ENCODE results near the gene CRYM.
"Not testable (repeated sequence)": the region's sequence is repeated elsewhere in the genome, so short reads cannot be mapped to it uniquely, and the experiment has no call there.

CRYM gene

DNA sequence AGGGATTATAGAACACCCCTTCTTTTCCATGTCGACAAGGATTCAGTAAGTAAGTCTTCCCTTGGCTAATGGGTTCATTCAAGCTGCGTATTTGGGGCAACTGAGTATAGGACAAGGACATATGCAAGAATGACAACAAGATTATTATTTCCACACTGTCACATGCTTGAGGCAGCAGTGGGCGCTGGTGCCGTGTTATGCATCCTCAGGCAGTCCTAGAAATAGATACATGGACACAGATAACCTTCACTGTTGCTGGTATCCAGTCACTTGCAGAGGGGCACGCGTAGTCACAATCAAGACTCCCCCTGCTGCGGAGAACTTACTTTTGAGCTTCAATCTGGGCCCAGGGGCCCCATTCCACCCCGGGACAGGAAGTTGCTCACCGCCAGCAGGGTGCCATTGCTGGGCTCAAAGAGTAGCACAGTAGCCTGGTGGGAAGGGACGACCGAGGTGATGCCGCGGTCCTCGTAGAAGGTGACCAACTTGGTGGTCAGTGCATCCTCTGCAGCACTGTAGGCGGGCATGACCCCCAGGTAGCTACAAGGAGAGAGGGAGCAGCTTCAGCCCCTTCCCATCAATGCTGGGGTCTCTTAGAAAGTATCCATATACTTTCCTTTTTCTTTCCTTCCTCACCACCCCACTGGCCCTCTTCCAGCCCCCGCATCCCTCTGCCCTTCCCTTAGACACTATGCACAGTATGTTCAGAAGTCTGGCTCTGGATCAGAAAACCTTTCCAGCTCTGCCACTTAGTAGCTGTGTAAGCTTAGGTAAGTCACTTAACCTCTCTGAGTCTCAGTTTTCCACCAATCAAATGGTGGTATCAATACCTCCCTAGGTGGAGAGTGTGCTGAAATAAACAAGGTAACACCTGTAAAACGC lies 804 bp downstream of the CRYM start:
- no peak for DNase-seq

DNA sequence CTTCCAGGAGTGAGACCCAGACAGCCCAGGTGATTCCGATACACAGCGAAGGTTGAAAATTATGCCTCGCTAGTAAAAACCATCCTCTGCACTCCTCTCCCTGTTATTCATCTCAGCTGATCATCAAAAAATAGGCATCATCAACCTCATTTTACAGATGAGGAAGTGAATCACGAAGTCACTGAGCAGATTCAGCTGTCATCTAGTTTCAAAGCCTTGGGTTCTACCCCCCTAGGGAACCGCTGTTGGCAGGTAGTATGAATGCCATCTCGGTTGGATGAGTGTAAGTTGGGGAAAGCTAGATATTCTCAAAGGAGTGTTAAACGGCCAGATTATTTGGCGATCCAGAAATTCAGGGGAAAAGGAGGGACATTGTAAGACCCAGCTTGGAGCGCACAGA lies 2.0 kb downstream of the CRYM start:
- no peak for DNase-seq

GRCh38 chr16:21275529-21275928 lies 2.6 kb downstream of the CRYM start:
- no peak for DNase-seq

DNA sequence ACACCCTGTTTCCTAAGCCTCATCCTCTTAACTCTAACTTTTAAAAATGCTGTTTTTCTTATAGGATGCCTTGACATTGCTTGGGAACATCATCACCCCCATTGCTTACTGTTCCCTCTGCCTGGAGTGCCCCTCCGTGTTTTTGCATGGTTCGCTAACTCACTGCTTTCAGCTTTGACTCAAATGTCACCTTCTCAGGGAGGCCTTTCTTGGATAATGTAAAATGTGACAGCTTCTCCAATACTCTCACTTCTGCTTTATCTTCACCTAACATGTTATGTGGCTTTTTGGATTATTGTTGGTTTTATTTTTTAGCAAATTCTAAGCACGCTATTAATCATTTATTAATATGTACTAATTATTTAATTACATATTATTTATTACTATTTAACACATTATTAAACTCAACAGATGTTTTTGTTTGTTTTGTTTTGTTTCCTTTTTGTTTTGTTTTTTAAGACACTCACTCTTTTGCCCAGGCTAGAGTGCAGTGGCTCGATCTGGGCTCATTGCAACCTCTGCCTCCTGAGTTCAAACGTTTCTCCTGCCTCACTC lies 3.8 kb downstream of the CRYM start:
- DNase-seq = no peak

GRCh38 chr16:21272763-21273162 lies 5.3 kb downstream of the CRYM start:
- not testable (repeated sequence) for DNase-seq

DNA sequence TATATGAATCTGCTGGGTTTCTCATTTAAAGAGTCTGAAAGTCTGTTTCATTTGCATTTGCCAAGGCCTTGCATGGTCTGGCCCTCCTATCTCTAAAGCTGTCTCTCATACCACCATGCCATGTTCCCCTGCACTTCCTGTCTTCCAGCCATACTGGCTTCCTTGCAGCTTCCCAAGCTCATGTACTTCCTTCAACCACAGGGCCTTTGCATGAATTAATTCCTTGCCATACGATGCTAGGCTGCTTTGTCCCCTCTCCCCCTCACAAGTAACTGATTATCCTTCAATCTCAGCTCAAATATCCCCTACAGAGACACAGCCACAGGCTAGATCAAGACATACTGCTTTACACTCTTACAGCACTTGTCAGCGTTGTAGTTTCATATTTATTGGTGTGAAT lies 5.8 kb downstream of the CRYM start:
- DNase-seq = no peak

GRCh38 chr16:21268236-21268635 lies 9.9 kb downstream of the CRYM start:
- DNase-seq = no peak

DNA sequence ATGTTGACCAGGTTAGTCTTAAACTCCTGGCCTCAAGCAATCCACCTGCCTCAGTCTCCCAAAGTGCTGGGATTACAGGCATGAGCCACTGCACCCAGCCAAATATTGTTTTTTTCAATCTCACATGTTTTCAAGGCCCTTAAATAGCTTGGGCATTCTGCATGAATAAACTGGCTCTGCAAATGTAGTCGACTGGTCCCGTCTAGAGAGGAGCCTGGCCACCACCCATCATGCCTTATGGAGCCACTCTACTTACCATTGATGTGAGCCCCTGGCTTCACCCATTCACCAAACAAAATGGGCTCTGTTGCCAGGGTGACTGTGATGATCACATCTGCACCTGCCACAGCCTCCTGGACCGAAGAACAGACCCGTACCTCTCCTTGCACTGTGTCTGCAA lies 10.8 kb downstream of the CRYM start:
- DNase-seq = no peak

DNA sequence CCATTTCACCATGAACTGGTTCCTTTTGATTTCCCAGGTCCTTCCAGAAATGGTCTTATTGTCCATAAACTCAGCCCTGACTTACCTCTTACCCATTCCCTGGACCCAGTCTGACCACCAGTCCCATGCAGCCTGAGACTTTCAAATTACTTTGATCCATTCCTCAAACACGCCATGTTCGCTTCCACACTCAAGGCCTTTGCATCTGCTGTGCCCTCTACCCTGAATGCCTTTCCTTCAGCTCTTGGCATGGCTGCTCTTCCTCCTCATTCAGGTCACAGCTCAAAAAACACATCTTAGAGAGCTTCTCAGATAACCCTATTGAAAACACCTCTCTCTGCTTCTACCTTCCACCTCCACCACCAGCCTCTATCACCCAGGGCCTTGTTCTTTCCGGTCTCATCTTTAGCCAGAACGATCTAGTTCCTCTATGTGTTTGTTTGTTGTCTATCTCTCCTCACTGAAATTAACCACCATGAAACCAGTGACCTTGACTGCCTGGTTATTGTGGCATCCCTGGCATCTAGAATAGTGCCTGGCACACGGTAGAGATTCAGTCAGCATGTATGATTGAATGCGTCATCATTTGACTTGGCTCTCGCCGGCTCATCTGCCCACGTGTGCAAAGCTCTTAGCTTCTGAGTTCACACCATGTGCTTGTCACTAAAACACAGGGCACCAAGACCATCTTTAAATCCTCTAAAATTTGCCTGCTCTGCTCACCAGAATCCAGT lies 12.8 kb downstream of the CRYM start:
- no peak for DNase-seq

DNA sequence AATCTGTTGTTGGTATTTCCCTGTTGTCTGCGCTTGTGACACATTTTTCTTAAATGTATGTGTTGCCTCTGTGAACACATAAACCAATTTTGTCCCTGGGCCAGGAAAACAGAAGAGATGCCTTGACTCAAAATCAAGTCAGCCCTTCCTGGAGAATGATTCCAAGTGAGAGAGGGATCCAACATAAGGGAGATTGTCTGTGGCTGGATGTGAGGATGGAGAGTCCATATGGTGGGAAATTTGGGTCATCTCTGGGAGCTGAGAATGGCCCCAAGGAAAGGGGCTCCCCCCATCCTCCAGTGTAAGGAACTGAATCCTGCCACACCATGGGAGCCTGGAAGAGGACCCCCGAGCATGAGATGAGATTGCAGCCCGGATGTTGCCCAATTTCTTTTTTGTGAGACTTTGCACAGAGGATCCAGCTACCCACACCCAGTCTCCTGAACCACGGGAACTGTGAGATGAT lies 13.5 kb downstream of the CRYM start:
- no peak for DNase-seq

DNA sequence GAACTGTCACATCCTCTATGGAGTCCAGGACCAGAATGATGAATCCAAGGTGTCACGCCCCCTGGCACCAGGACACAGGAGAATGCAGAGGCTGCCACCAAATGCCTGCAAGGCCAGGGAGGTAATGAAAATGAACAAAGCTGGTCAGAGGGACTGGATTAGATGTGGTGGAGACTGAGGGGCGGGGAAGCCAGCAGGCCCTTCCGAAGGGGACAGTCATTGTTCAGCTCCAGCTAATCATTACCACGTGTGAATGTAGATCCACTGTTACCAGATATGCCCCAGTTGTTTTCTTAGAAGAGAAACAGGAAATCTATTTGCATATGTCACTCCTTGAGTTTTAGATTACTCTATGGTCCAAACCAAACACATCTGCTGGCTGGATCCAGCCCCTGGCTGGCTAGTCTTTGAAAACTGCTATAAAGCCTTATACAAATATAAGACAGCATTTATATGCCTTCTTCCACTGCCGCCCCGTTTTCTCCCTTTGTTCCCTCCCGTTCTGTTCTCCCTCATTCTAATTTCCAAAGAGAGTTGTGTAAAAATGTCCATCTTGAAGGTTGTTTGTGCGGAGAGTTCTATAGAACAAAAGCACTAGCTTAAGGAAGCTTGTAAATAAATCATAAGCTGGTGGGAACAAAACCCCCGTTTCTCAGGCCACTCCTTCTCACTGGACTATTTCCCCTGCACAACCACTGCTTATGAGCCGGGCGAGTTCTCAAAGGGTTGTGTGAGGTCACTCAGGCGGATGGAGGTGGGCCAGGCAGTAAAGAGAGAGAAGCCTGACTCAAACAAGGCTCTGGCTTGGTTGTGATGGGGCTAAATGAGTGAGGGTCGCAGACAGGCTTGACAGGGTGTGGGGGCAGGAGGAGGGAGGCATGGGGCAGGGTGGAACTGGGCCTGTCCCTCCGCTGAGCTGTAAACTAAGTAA lies 14.2 kb downstream of the CRYM start:
- no peak for DNase-seq

DNA sequence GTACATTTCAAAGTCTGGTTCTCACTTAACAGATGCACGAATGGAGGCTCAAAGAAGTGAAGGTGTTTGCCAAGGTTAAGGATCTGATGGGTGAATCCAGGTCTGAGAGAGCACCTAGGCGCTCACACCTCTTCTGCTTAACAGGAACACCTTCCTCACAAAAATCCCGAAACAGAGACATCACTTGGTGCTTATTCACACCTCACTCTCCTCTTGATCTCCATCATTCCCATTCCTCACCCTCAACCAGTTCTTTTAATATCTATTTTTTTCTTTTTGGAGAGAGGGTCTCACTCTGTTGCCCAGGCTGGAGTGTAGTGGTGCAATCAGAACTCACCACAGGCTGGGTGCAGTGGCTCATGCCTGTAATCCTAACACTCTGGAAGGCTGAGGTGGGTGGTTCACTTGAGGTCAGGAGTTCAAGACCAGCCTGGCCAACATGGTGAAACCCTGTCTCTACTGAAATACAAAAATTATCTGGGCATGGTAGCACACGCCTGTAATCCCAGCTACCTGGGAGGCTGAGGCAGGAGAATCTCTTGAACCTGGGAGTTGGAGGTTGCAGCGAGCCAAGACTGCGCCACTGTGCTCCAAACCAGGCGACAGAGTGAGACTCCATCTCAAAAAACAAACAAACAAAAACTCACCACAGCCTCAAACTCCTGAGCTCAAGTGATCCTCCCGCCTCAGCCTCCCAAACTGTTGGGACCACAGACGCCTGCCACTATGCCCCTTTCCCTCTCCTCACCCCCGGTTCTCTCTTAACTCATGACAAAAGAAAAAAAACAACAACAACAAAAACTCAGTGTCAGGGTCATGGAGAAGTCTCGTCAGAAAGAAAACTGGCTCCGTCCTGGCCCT lies 15.1 kb downstream of the CRYM start:
- DNase-seq = no peak

DNA sequence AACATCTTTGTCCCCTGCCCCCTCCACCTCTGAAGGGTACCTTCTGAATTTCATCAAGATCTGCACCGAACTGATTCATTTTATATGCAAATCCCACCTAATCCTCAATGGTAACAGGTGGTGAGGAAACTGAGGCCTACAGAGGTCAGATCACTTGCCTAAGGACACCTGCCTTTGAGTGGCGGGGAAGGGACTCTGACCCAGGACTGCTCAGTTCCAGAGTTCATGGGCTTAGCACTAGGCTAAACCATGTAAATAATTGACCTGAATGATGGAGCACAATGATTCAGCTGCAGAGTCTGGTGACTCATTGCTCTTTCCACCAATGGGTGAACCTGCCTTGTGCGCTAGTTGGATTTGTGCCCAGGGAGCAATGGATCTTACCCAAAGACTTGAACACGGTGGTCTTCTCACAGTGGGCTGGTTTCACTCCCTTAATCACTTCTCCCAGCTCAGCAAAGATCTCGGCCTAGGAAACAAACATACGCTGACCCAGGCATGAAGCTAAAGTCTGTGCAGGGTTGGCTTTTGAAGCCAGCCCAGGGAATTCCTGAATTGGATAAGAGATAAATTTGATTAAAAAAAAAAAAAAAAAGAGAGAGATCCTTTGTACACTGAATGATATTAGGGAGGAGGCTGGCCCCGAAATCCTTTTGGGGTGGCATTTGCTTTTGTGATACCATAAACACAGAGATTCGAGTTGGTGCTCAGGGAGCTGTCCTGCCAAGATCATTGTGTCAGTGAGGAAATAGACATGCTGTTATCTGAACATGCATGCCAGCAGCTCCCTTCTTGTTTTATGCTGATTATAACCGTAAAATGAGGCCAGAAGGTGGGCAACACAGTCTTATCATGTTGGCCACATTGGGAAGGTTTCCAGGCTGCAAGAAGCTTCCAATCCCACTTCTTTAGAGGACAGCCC lies 17.0 kb downstream of the CRYM start:
- no peak for DNase-seq

- DNase-seq = no peak
These were observed 20.8 kb downstream of the CRYM start for GRCh38 chr16:21257284-21257683.

DNA sequence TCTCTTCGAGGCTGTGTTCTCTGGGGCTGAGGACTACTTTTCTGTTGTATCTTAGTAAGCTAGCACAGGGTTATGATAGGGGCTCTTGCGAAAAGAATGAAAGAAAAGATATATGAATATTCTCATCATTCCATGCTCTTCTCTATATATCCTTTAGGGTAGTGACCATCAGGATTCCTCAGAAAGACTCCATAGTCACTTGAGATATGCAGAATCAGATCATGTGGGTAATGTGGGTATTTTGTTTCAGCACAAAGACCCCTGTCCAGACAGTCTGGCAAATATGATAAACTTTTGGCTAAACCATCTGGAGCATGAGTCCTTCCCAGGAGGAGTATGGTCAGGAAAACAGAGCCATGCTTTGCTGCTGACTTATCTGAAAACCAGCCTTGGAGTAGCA lies 21.5 kb downstream of the CRYM start:
- DNase-seq = no peak

DNA sequence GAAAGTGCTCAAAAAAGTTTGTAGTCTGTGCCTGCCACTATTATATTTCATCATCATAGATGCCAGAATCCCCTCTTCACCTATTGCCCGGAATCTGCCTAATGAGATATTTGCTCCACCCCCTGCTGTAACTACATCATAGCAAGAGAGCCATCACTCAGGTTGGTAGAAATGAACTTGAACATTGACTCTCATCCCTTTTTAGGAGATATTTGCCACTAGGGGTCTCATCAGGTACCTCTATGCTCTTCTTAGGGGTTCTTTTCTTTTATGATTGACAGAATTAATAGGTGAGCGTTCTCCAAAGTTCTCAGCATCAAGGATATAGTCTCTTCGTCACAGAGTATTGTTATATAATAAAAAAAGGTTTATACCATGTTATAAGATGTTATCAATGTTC lies 24.6 kb downstream of the CRYM start:
- no peak for DNase-seq

- no peak for DNase-seq
These were observed 27.8 kb downstream of the CRYM start for GRCh38 chr16:21250072-21250923.

DNA sequence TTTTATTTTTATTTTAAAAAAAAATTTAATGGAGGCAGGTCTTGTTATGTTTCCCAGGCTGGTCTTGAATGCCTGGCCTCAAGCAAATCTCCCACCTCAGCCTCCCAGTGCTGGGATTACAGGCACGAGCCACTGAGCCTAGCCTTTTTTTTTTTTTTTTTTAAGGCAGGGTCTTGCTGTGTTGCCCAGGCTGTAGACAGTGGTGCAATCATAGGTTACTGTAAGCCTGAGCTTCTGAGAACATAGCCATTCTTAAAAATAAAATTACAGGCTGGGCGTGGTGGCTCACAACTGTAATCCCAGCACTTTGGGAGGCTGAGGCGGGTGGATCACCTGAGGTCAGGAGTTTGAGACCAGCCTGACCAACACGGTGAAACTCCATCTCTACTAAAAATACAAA lies 29.9 kb downstream of the CRYM start:
- not testable (repeated sequence) for DNase-seq

GRCh38 chr16:21244518-21245215 lies 33.4 kb downstream of the CRYM start:
- DNase-seq = no peak
